Brain pericyte (primary cell): ENCODE data around the gene RHOC.

Experiments
- DNase-seq: peaks from one replicate; pipeline ENCODE4 v3.0.0-alpha.2; 2012; ENCODE audit warnings: low read depth, low spot score

The RHOC gene

DNA sequence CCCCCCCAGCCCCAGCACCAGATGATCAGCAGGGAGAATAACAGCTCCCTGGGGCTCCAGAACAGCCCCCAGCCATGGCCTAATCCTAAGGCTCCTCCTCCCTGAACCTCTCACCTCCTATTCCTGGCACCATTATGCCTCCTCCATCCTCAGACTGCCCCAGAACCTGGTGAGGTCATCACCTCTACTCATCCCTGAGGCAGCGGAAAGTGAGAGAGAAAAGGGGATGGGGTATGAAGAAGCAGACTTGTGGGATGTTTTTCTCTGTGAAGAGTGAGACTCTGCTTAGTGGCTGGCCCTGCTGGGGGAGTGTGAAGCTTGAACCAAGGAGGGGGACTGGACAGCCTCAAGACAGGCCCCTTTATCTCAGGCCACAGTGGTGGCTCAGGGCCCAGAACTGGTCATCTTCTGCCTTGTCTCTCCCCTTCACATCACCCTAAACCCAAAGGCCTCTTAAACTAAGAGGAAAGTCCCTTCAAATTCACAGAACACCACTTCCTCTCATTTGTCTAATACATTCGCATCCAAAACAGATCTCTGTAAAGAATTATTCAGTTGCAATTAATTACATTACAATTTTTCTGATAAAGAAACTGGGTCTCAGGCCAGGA is 10.4 kb upstream of the RHOC start:
- no peak for DNase-seq

- peak; percentile 64 for DNase-seq
These were observed 9.3 kb upstream of the RHOC start for GRCh38 chr1:112716133-112716720.

DNA sequence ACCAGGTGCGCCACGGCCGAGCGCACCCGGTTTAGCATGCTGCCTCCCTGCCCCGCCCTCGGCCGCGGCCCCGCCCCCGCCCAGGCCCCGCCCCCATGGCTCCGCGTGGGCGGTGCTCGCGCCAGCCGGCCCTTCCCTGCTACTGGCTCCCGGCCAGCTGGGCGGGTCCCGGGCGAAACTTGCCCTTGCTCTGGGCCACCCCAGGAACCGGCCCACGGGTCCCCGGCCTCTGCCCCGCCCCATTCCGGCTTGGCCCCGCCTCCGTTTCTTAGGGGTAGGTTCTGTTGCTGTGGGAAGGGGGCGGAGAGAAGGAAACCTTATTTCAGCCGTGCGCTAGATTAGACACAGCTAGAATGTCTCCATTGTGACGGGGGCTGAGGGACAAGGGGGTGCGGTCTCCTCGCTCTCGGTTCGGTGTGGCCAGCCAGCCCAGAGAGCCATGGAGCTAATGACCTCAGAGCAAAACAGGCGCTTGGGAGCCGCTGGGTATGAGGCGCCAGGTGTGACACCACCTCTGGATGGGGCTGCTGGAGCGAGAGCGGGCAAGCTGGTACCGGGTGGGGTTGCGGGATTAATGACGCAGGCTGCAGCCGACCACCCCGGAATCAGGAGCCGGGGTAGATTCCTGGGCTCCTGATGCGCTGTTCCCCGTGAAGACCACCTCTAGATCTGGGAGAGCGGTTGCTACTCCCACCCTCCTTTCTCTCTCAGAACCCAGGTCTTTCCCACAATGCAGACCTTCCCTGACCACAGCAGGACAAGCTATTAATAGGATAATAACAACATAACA is 8.5 kb upstream of the RHOC start, which contains the start of gene PPM1J:
Gene PPM1J, minus strand, starts transcription at position 69 of the 790 bp plus-strand sequence. Its CDS starts 31 bp downstream, at position 38.
- no peak for DNase-seq

- DNase-seq: no peak
These were observed 7.7 kb upstream of the RHOC start for GRCh38 chr1:112714313-112715263.

DNA sequence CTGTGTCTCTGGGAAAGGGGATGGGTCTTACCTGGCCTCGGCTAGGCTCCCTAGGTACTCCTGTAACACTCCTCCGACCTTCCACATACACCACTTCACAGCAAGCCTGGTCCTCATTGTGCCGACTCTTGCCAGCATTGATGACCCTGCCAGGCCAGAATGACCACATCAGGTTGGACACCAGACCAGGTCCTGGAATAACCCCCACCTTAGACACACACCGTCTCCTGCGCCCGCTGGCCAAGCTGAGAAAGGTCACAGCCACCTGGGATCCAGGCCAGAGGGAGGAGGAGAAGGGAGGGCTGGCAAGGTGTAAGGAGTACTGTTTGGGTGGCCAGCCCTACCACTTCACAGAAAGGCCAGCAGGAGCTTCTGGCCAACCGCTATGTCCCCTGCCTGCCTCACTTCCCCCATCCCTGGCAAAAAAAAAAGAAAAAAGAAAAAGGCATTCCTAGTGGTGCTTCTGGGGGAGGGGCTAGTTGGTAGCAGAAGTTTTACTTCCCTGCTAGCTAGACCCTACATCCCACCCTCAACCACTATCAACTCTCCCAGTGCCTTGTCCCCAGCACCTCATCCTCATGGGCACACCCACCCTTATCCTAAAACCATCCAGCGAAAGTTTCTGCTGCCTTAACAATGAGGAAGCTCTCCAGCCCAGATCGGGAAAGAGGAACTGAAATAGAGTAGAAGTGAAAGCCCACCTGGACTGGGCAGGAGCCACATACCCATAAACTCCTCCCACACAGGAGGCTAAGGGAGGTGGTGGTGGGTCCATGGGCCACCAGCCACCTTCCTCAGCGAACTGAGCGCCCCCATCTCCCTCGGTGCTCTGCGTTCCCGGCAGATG is 6.8 kb upstream of the RHOC start:
- DNase-seq: no peak

- DNase-seq: no peak
These were observed 5.8 kb upstream of the RHOC start for GRCh38 chr1:112712701-112713128.

DNA sequence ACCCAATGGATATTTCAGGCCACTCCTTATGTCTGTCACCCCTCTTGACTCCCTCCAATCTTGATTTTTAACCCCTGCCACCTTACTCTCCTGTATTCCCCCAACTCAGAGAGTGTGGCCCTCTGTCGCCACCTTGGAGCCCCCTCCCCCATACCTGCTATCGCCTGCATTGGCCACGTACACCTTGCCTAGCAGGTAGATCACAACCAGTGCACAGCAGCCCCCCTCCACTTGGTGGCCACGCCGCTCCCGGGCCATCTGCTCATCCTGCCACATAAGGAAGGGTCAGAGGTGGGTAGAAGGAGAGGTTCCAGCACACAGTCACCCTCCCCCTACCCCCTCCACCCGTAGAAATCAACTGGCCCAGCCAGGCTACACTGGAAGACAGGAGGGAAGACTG is 5.3 kb upstream of the RHOC start:
- DNase-seq: no peak

GRCh38 chr1:112711670-112712069 is 4.7 kb upstream of the RHOC start:
- DNase-seq: no peak

DNA sequence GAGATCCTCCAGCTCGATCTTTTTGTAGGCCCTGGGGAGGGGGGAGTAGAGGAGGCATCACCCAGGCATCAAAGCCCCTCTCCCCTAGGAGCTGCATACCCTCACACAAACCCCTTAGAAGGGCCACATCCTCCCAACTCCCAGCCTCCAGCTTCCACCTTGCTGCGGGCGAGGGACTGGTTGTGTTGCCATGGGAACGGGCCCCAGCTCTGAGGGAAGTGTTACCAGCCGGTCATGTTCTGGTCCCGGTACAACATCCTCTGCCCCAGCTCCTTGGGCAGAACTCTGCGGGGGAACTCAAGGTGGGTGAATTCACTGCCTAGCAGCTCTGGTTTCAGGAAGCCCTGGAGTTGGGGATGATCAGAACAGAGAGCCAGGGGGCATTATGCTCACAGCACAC is 4.1 kb upstream of the RHOC start:
- no peak for DNase-seq

- no peak for DNase-seq
These were observed 3.7 kb upstream of the RHOC start for GRCh38 chr1:112710586-112710985.

GRCh38 chr1:112710159-112710558 is 3.2 kb upstream of the RHOC start:
- DNase-seq: no peak

GRCh38 chr1:112708489-112708888 is 1.6 kb upstream of the RHOC start:
- no peak for DNase-seq

- DNase-seq: no peak
These were observed 1.1 kb upstream of the RHOC start for GRCh38 chr1:112708002-112708448.

DNA sequence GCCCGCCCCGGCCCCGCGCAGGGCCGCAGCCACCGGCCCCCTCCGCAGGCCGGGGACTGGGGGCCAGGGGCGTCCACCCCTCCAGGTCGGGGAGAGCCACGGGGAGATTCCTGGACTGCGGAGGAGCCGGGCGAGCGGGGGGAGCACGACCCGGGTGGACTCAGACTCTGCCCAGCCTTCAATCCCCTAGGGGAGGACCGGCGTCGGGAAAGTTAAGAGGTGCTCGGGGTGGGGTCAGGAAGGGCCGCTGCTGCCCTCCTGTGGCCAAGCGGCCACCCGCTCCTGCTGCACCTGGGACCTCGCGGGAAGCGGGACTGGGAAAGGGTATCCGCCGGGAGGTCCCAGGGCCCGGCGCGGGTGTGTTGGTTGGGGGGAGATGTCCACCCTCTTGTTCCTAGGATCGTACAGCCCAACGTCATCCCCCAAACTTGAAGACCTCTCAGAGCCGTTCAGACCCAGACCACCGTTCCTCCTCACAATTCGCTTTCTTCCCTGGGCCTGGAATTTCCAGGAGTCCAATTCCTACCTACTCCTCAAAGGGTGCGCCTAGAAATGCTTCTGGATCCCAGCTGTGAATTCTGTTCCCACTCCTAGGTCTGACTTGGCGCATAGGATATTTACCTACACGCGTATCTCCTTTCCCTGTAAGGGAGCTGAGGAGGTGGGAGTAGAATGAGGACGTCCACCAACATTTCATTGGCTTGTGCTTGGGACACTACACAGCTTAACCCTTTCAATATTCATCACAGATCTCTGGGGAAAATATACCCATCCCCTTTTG is 484 bp upstream of the RHOC start:
- DNase-seq: no peak

DNA sequence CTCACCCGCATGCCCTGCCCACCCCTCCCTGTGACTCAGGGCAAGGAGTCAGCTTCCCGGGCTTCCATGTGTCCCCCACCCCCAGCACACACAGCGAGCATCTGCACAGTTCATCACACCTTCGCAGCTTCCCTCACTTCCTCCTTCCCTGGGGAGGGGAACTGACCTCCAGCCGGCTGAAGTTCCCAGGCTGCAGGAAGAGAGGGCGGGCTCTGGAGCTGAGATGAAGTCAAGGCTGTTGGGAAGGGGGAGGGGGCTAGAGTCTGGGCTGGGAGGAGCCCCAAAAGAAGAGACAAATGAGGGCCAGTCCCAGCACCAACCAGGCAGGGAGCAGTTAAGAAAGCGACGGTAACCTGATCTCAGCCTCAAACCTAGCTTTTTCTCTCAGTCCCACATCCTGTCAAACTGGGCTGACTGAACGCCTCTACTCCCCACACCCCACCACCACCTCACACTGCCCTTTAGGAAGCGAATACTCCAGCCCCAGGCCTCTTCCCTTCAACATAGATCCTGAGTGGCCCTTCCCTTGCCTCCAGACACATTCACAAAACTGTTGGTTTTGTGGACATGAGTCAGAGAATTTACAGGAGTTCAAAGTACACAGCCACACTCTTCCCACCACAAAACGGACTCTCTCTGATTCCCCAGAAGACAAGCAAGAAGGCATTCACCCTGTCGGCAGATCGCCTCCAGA is 1.8 kb downstream of the RHOC start:
- DNase-seq: peak; percentile 89

DNA sequence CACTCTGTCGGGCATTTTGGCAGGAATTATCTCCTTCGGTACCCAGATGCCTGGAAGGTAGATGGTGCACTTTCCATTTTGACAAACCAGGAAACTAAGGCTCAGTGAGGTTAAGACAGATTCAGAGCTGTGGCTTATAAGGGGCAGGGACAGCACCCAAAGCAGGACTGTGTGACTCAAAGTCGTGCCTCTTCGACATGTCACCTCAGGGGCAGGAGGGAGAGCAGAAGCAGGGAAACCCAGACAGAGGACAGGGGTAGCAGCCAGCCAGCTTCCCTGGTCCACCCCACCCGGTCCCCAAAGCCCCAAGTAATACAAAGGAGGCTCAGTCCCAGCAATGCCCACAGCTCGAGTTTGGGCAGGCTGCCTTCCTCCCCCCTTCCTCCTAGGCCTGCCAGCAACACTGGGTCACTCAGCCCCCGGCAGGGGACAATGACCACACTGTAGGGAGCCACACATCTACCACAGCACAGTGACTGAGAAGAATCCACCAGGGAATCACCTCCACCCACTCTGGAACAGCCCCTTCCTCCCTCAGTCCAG is 2.5 kb downstream of the RHOC start:
- no peak for DNase-seq

DNA sequence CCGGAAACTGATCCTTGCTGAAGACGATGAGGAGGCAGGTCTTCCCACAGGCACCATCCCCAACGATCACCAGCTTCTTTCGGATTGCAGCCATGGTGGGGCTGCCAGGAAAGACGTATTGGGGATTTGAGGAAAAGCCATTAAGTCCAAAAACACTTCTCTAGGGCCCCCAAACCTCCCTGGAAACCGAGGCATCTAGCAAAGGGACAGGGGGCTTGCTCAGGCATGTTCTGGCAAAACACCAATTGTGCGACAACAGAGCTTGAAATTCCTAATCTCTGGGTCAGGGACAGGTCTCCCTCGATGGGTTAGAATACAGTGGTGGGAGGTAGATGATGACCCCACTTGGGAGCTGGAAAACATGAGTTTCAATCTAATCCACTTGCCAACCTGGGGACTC is 3.2 kb downstream of the RHOC start:
- no peak for DNase-seq

- no peak for DNase-seq
These were observed 4.3 kb downstream of the RHOC start for GRCh38 chr1:112702420-112703261.
